HuH-7 (cell line): ENCODE results near the gene CPAMD8.

Source experiments
- DNase-seq: peaks from one replicate; pipeline ENCODE4 v3.0.0; 2011; ENCODE audit warnings: low spot score

CPAMD8 gene

DNA sequence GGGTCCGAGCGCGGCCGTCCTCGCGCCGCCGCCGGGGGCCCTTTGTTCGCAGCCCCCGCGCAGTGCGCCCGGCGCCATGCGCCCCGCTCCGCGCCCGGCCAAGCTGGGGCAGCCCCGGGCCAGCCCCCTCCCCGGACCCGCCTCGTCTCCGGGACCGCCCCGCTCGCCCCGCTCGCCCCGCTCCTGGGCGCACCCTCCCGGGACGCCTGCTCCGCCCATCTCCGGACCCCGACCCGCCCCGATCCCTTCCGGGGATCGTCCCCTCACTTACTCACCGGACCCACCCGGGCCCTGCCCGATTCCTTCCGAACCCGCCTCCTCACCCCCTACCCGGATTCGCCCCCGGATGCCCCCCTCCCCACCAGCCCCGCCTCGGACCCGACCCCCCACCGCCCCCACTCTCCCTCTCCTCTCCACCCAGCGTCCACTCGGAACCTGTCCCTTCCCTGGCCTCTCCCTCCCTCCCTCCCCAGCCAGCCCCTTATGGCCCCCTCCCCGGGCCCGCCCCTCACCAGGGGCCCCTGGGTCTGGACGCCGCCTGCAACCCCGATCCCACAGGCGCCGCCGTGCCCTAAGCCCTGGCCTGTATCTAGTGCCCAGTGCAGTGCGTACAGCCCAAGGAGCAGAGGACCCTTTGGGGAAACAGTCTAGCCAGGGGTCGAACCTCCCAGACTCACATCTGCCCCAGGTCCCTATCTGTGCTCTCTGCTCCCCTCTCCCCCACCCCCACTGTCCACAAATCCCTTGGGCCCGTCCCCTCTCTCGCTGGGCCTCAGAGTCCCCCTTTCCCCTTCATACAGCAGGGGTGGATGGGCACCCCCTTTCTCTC, at the start of gene CPAMD8:
Gene CPAMD8, minus strand, starts transcription at position 105 of the 829 bp plus-strand sequence. CDS start 168 bp downstream, outside the sequence.
- no peak for DNase-seq

DNA sequence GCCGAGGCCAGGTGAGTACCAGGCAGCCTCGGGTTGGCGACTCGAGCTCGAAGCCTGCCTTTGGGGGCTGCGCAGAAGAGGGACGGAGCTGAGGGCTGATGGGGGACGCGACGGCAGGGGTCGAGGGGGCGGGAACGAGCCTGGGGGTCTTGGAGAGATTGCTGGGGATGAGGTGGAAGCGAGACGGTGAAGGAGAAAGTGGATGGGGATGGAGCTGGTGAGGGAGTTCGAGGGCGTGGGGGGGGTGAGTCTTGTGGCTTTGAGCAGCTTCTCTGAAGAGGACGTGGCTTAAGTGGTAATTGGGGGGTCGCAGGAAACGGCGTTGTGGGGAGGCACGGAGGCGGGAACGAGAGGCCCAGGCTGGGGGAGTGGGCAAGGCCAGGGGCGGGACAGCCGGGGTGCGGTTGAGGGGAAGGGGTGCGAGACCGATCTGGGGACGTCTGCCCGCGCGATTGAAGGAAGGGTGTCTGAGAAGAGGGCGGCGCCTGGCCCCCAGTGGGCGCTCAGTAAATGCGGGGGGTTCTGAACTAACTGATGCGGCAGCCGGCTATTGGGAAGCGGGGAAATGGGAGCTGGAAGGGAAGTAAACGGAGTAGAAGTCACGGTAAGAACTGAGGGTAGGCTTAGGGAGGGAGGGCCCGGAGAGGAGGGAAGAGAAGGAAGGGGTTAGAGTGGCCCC, 49.4 kb upstream of the CPAMD8 start:
- peak; percentile 49 for DNase-seq

DNA sequence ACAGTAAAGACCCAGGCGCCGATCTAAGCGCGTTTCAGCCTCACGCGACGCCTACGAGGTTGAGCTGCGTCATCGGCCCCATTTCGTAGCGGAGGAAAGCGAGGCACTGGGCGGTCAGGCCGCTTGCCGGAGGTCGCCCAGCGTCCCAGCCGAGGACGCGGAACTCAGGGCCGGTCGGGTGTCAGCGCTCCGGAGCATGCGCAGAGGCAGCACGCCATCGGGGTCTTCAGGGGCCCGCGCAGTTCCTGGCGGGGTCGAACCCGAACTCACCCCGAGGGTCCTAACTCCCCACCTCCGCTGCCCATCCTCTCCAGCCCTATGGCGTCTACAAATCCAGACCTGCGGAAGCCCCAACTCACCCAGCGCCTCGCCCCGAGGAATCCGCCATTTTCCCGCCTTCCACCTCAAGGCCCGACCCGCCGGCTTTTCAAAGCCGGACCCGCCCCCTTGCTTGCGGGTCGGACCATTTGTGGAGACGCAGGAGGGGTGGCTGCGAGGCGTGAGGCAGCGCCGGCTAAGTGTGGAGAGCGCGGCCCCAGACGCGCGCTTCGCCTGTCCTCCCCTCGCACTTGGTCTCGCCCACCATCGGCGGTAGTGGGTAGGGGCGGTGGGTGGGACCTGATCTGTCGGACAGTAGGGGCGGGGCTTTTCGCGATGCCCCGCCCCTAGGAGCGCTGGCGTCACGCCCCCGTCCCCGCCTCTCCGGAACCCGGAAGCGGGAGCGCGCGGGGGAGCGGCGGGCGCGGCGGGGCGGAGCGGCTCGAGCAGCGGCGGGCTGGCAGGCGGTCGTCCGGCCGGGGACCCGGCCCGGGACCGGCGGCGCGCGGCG, 48.6 kb upstream of the CPAMD8 start, which contains the start of the genes HAUS8 and MYO9B:
Gene HAUS8, minus strand, starts transcription at position 418 of the 829 bp plus-strand sequence. Its CDS starts 30 bp downstream, at position 388.
Gene MYO9B, plus strand, starts transcription at position 743 of the 829 bp plus-strand sequence. CDS start 25,941 bp downstream, outside the sequence.
- DNase-seq, result peak; percentile 93

DNA sequence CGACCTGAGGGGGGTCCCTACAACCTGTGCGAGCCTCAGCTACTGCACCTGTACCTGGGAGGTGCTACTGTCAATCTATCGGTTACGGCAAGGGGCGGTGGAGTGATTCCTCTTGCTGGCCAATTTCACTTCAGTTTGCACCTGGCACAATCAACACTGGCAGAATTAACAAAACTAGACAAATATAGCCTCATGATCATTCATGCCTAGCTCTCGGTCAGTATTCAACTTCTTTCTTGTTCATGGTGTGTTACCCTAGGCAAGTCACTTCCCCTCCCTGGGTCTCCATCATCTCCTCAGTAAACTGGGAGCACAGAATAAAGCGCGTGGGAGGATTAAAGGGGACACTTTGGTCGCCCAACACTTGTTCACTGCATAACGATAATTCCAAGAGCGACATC, 48.0 kb upstream of the CPAMD8 start:
- no peak for DNase-seq

DNA sequence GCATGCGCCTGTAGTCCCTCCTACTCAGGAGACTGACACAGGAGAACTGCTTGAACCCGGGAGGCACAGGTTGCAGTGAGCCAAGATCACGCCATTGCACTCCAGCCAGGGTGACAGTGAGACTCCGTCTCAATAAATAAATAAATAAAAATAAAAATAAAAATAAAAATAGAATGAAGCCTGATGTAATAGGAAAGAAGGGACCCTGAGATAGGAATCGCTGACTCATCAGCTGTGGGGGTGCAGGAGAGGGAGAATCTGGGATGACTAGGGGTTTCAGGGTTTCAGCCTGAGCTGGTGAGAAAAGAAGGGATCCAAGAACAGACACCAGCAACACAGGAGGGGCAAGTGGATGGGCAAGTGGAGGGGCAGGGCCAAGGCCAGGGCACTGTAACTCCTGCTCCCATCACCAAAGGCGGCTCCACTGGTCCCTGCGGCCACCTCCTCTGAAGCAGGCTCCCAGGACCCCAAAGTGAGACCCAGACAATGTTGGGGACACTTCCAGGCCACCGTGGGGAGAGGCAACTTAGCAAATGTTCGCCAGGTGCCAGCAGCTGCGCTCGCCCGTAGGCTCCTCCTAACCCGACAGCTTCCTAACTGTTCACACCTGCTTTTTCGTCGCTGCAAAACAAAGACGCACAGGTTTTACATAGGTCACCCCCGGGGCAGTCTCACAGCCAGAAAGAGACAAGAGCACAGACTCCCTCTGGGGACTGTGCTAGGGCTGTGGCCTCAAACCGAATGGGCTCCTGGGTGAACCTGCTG, 47.4 kb upstream of the CPAMD8 start:
- no peak for DNase-seq

DNA sequence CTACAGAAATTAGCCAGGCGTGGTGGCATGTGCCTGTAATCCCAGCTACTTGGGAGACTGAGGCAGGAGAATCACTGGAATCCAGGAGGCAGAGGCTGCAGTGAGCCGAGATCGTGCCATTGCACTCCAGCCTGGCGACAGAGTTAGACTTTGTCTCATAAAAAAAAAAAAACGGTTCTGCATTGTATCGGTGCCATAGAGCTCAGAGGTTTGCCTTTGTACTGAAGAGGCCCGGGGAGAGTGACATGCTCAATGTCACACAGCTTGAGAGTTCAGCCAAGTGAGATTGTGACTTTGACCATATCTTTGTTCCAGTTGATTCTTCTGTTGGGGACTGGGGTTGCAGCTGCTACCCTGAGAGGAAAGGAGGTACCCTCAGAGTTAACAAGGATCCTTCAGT, 44.3 kb upstream of the CPAMD8 start:
- DNase-seq, result no peak

DNA sequence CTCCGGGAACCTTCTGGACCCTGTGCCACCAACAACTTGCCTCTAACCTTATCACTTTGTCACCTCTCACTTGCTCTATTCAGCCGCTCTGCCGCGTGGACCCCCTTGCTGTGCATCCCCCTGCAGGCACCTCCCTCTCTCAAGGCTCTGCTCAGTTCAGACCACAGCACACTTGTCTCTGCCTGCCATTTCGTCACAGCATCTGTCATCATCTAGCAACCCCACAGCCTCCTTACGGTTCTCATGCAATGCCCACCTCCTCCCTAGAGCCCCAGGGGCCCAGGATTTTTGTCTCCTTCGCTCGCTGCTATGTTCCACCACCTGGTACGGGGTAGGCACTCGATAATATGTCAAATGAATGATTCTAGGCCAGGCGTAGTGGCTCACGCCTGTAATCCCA, 43.8 kb upstream of the CPAMD8 start:
- no peak for DNase-seq

DNA sequence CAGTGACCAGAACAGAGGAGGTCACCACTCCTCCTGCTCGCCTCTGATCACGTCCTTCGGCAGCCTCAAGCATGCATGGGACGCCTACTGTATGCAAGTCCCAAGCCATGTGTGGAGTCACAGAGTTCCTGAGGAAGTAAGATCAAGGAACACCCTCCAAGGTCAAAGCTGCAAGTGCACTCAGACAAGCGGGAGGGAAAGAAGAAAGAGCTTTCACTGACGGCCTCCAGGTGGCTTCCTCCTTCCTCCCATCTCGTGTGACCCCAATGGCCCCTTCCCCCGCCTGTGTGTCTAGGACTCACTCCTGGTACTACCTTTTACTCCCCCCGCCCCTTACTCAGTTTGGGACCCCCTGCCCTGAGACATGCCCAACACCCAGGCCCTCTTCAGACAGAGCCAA, 42.6 kb upstream of the CPAMD8 start:
- DNase-seq, result no peak

DNA sequence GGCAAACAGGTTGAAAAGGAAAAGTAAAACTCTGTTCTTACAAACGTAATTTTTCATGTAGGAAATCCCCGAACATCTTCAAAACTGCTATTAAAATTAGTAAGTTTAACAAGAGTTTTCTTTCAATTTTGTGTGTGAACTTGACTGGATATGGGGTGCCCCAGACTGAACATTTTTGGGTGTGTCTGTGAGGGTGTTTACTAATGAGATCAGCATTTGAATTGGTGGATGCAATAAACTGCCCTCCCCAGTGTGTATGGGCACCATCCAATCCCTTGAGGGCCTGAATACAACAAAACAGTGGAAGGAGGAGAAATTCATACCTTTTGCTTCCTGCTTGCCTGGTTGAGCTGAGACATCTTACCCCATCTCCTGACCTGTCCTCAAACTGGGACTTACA, 36.8 kb upstream of the CPAMD8 start:
- no peak for DNase-seq

DNA sequence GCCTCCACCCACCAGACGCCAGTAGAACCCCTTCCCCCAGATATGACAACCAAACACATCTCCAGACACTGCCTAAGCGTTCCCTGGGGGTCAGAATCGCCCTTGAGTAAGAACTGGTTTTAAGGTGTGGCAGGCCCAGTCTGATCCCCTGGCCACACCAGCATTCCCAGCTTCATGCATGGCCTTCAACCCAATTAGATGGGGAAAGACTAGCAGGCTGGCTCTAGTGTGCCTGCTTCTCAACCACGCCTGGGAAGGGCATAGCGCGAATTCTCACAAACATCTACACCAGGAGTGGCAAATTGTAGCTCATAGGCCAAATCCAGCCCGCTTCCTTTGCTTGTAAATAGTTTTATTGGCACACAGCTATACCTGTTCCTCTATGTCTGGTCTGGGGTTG, 35.1 kb upstream of the CPAMD8 start:
- no peak for DNase-seq

DNA sequence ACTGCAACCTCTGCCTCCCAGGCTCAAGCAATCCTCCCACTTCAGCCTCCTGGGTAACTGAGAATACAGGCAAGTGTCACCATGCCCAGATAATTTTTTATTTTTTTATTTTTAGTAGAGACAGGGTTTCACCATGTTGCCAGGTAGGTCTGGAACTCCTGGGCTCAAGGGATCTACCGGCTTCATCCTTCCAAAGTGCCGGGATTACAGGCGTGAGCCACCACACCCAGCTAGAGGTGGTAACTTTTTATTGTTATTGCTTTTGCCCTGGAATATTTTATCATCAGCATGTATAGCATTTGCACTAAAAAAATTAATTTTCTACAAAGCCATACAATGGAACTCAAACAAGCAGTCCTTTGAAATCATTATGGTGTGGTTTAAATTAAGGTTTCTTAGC, 34.6 kb upstream of the CPAMD8 start:
- DNase-seq, result no peak

DNA sequence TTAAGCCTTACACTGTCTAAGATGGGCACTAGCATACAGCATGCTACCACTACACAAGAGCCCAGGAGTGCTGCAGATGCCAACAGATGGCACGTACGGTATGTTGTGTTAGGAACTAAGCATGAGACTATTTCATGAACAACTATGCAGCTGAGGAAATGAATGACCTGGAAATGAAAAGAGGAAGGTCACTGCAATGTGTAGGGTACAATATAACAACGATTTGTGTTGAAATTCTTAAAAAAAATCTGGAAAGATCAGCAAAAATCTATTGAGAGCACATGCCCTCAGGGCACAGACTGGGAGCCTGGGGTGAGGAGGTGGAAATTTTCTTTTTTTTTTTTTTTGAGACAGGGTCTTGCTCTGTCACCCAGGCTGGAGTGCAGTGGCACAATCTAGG, 34.2 kb upstream of the CPAMD8 start:
- no peak for DNase-seq

DNA sequence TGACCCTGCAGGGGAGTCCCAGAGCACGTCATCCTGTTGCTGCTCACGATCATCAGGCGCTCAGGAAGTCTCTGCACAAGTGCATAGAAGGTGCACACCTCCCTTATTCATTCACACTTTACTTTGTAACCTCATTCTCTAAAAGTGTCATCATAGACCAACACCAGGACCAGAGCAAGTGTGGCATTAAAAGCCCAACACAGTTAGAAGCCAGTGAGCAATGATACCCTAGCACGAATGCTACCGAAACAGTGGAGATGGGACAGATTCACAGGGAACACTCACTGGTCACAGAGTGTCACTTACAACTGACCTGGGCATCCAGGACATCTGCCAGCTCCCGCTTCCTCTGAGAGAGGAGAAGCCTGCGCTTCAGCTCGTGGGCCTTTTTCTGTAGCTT, 31.6 kb upstream of the CPAMD8 start:
- DNase-seq, result no peak

DNA sequence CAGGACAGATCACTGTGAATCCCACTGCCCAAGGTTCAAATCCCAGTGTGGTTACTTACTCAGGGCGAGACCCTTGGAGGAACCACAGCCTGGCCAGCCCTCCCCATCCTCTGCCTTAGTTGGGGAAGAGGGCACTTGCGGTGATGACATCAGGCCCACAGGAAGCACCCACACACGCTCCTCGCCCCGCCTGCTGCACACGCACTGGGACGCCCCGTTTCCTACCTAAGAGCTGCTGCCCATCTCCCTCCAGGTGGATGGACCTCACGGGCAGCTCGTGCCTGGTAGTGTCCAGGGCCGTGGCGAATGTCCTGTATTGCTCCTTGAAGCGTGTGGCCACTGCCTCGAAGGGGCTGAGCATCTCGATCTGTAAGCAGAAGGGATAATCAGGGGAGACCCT, 29.0 kb upstream of the CPAMD8 start:
- DNase-seq, result no peak

DNA sequence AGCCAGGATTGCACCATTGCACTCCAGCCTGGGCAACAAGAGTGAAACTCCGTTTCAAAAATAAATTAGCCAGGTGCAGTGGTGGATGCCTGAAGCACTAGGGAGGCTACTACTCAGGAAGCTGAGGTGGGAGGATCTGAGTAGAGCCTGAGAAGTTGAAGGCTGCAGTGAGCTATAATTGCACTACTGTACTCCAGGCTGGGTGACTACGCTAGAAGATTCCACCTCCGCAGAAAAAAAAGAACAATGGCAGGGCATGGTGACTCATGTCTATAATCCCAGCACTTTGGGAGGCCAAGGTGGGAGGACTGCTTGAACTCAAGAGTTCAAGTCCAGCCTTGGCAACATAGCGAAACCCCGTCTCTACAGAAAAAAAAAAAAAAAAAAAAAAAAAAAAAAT, 28.1 kb upstream of the CPAMD8 start:
- no peak for DNase-seq

DNA sequence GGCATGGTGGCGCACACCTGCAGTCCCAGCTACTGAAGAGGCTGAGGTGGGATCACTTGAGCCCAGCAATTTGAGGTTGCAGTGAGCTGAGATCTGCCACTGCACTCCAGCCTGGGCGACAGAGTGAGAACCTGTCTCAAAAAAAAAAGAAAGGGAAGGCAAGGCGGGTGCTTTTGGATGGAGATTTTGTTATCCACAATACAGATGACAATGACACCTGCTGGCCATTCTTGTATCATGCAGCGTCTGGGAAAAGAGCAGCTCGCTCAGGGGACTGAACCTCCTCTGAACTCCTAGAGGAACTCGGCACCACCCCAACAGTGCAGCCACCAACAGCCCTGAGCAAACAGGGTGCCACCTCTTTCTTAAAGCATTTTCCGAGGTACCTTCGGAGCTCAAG, 25.8 kb upstream of the CPAMD8 start:
- no peak for DNase-seq

DNA sequence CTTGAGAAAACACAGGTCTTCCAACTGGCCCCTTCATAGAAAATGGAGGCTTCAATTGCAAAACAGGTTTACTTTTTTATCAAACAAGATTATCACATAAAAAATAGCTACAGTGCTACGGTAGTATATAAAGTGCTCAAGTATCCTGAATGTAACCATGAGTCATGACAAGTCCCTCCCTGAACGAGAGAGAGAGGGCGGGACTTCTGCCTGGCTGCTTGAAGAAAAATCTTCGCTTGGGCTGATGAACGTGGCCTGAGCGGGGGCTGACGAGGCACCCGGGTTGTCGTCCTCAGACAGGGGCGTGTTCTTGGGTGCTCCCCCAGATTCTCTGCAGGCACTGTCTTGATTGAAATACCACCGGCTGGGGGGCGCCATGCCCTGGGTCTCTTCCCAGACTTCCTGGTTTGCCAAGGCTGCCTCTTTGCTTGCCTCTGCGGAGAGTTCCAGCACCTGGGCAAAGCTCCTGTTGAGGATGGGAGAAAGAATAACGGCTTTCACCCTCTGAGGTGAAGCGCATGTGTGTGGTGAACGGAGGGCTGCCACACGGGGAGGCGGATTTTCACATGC, 23.2 kb upstream of the CPAMD8 start:
- no peak for DNase-seq

DNA sequence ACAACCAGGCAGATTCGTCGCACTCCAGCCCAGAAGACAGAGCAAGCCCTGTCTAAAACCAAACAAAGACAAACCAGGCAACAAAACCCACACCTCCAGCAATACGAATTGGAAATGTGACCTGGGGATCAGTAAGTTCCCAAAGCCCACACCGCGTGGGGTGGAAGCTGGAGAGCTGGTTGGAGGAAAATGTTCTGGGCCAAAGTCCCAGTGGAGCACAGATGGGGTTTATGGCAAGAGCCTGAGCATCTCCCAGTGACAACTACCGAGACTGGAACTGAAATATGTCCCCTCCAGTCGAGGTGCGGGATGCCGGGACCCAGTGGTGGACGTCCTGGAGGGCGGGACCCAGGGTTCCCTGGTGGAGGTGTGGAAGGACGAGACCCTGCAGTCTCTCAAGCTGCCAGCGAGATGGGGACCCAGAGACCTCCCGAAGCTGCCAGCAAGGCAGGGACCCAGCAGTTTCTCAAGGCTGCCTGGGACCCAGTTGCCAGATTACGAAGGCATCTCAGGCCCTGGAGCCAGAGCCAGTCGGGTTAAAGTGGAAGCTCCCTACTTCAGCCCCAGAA, 22.4 kb upstream of the CPAMD8 start:
- no peak for DNase-seq

DNA sequence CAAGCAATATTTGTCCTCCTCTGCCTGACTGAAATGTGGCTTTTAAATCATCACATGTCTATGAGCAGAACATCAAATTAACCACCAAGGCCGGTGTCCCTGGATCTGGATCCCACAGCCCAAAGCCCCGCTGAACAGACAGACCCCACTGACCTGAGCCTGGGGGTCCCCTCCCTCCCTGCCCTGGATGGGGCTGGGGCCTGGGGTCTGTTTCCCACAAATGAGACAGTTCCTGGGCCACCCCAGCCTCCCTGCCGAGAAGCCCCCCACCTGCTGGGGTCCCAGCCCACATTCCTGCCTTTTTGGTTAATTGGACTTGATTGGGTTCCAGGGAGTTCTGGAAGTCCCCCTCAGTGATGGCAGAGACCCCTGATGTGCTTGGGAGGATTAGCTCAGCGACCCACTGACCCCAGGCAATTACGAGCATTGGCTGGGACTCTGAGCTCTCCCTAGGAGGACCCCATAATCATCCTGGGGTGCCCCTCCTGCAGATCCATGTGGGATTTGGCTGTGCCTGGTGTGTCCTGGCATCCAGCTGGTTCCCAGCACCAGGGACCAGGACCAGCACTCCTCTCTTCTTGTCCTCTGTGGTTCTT, 19.4 kb upstream of the CPAMD8 start:
- no peak for DNase-seq

DNA sequence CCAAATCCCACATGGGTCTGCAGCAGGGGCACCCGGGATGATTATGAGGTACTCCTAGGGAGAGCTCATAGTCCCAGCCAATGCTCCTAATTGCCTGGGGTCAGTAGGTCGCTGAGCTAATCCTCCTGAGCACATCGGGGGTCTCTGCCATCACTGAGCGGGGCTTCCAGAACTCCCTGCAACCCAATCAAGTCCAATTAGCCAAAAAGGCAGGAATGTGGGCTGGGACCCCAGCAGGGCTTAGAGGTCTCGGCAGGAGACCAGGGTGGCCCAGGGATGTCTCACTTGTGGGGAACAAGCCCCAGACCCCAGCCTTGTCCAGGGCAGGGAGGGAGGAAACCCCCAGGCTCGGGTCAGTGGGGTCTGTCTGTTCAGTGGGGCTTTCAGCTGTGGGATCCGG, 17.1 kb upstream of the CPAMD8 start:
- DNase-seq, result no peak

DNA sequence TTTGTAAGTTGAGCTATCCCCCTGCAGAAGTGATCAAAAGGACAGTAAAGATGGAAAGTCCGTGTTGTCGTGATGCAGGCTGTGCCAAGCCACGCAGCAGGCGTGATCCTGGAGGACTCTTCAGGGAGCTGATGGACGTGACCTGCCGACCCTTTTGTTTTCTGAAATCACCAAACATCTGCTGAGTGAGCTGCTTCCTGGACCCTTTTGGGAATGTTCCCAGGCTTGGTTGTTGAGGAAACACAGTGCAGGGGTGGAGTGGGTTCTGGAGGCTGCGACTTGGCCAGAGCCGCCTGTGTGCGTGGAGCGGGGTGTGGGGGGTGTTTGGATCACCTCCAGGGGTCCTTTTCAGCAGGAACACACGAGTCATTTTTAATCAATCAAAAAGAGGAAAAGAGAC, 15.4 kb upstream of the CPAMD8 start:
- DNase-seq, result no peak
